Activated CD8-positive, alpha-beta memory T cell treated with anti-CD3 and anti-CD28 coated beads, Interleukin-2, amount 50 U/mL, for 24 hours (primary cell): ENCODE results near the gene FXYD2.
A peak's percentile ranks its signal among the peaks of the same experiment; 100 is the strongest.
"Not testable (repeated sequence)": the region's sequence is repeated elsewhere in the genome, so short reads cannot be mapped to it uniquely, and the experiment has no call there.

ENCODE experiments used
- DNase-seq: peaks from one replicate; pipeline ENCODE4 v3.0.0-alpha.2; 2020; ENCODE audit errors: extremely low read depth

Gene FXYD2

DNA sequence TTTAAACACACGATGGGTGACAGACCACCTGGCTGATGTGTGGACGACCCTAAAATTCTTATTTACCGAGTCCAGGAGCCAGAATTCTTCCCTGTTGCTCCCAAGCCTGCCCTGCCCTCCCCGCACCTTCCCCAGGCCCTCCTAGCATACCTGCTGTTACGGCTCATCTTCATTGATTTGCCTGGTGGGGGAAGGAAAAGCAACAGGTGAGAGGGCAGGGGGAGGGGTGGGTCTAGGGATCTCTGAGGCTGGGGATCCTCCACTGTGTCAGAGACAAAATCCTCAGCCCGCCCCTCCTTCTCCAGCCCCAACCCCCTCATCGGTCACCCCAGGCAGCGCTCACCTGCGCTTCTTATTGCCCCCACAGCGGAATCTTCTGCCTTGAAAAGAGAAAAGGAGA lies 4.0 kb downstream of the FXYD2 start:
- no peak for DNase-seq

DNA sequence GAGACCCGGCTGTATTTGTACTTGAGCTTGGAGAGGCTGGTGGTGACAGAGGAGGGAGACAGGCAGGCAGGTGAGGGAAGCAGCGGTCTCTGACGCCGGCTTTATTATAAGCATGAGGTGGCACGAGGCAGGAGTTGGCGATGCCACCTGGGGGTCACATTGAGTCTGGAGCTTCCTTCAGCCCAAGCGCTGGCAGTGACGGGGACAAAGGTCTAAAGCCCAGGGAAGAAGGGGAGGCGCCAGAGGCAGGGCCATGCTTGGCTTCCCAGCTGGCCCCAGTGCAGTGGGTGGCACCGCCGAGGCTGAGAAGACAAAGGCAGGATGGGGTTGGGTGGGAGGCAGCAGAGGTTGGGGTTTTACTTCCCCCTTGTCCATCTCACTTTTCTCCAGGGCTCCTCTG lies 4.5 kb downstream of the FXYD2 start:
- no peak for DNase-seq

DNA sequence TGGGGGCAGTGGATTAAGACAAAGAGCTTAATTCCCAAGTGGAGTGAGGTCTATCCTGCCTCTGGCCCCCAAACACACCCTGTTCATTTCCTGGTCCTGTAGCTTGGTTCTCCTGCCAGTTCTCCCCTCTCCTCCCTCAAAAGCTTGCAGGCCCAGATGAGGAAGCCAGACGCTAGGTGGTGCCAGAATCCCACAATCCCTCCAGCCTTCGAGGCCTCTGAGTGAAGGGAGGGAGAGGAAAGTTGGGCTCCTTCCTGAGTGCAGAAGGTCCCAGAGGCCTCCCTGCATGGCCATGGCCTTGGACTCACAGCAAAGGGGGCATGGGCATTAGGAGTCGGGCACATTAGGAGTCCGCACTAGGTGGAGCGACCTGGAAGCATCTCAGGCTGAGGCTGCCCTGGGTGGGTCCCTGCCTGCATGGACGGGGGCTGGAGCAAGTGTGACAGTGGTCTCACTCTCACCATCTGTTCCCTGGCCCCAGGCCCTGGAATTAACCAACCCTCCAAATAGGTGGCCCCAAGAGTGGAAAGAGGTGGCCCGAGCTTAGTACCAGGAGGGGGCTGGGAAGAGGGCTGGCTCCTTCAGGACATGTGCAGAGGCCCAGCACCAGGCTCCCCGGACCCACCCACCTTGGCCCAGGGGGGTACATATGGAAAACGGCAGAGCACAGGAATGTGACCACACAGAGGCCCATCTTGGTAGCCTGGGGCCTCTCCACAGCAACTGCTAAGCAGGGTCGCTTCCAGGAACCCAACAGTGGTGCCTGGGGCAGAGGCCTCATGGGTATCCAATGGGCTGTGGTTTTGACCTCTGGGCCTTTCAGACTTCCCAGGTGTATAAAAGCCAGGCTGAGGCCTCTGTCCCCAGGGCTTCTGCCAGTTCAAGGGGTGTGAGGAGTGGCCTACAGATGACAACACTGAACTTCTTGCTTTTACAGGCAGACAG lies 5.2 kb downstream of the FXYD2 start:
- no peak for DNase-seq

DNA sequence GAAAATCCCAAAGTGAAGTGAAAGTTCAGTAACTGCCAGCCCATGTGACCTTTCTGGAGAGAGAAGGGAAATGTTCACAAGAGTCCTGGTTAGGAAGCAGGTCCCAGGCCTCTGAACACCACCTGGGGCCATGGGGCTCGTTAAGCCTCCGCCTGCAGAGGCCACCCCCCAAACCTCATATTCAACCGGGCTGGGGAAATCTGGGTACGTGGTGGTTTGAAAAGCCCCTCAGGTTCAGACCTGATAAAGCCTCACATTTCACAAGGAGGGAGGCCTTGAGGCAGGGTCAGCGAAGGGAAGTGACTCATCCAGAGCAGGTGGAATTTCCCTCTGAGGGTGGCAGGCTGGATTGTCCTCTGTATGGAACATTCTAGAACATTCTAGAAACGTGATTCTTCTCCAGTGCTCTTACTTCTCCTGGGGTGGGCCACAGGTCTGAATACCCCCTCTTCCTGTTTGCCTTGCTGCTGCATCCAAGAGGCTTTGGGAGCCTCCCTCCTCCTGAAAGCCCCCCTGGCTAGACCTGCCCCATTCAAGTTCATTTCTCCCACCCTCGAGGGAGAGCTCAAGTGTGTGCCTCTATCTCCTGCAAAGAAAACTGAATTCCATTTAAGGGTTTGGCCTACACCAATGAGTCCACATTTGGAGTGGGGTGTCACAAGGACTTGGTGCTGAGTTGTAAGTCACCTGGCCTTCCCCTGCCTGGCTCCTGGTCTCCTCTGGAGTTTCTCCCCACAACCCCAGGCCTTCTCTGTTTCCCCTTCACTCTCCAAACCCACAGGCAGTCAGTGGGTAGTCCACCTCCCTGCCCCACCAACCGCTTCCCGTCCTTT lies 6.3 kb downstream of the FXYD2 start:
- no peak for DNase-seq

DNA sequence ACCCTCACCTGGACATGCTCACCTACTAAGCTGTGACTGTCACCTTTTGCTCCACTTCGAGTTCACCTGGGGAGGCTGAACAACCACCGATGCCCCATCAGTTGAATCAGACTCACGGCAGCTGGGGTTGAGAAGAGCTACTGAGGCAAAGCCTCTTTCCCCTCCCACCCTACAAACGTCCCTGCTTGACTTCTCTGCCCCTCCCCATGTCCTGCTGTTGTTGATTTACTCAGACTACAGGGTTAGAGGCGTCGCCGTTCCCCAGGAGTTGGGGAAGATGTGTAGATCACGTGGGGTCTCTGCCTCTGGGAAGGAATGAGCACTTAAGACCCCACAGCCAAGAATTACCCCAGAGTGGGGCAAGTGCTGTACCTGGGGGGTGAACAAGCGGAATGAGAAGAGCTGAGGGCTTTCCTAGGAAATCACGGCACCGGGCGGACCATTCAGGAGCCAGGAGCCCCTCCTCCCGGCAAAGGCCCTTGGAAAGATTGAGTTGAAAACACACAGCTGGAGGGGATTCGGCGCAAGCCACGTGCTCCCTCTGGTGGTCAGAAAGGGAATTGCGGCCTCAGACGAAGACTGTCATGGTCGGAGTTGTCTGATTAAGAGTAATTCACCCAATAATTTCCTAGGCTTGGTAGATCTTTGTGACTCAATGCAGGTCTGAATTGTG lies 7.0 kb downstream of the FXYD2 start:
- DNase-seq: peak; percentile 73

DNA sequence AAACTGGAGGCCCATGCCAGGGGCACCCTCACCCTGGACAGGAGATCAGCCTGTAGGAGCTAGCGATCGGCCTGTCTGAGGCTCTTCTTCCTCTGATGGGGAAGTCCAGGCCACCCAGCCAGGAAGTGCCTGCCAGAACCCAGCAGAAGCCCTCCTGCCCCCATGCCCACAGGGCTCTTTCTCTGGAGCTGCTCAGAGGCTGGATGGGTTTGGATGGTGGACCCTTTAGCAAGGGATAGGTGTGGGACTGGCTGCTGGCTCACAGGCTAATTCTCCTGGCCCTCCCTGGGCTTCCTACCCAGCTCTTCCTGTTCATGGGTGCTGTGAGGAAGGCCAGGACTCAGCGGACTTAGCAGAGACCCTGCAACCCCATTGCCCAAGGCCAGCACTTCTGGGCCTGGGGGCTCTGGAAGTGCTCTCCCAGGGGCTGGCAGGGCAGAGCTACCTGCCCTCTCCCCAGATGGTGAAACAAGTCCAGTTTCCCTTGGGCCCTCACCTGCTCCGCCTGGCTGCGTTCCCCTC lies 7.6 kb downstream of the FXYD2 start:
- no peak for DNase-seq

DNA sequence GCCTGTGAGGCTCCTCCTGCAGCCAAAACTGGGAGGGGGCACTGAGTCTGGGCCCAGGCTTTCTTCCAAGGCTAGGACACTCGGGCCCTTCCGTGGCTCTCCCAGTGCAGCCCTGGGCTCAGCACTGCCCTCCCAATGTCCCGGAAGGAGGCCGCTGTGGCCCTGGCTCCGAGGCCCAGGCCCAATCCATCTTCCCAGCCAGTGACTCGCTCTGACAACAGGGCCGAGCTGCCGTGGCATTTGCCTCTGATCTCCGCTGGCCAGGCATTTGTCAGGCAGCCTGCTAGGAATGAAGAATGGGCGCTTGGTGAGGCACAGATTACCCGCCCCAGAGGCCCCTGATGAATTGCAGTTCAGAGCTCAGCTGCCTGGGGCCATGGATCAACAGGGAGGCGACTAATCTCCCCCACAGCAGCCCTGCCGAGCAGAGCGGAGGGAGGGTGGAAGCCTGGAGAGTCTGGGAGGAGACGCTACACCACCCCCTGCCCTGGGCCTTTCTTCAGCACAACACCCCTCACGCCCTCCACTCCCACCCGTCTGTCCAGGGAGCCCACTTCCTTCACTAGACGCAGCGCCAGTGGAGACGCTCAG lies 8.3 kb downstream of the FXYD2 start:
- DNase-seq: no peak

DNA sequence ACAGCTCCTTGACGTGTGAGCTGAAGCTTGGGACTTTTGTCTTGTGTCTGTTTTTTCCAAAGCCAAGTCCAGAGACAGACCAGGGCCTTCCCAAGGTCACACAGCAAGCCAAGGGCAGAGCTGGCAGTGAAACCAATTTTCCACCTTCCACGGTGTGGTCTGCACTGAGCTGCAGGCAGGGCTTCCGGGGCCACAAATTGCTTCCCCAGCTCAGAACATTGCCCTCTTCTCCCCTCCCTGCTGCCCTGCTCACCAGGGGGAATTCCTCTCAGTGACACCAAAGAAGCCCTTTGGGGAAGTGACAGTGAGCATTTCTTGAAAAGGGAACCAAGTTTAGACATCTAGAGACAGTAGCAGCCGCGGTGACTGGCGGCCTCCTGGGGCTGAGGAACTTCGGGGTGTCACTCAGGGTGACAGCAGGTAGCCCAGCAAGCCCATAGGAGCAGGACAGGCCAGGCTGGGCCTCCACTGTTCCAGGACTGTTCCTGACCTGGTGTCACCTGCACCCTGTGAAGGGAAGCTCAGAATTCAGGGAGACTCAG lies 9.2 kb downstream of the FXYD2 start:
- no peak for DNase-seq

DNA sequence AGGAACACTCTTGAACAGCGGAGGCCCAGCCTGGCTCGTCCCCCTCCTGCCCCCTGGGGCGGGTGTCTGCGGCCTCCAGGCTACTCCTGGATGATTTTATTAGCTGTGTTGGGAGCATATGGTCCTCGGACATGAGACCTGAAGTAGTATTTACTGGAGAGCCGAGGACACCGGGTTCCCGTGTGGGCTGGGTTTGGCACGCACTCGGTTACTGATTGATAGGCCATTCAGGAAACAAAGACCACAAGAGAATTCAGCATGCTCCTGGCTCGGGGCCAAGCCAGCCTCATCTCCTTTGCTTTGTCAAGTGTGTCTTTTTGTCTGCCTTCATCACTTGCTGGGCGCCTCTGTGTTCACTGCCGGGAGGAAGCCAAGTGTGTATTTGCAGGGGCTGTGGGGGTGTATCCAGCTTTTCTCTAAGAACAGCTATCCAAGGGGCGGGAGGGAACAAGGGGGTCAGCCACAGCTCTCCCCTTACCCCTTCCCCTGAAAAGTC lies 9.7 kb downstream of the FXYD2 start:
- DNase-seq: peak; percentile 44

DNA sequence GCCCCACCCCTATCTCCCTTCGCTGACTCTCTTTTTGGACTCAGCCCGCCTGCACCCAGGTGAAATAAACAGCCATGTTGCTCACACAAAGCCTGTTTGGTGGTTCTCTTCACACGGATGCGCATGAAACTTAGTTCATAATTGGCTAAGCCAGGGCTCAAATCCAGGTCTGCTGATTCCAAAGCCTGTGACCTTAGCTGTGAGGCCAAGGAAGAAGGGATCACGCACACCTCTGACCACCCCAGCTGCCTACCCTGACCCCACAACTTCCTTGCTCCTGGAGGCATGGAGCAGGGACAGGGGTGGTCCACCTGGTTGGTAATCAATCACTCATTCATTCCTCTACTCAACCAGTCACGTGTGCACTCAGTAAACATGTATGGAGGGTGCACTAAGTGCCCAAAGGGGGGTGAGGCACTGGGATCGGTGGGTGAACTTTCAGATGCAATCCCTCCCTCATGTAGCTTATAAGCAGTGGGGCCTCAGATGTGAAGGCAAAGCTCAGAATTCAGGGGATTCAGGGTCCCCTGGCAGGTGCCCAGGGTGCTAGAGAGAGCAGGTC lies 10.3 kb downstream of the FXYD2 start:
- no peak for DNase-seq

DNA sequence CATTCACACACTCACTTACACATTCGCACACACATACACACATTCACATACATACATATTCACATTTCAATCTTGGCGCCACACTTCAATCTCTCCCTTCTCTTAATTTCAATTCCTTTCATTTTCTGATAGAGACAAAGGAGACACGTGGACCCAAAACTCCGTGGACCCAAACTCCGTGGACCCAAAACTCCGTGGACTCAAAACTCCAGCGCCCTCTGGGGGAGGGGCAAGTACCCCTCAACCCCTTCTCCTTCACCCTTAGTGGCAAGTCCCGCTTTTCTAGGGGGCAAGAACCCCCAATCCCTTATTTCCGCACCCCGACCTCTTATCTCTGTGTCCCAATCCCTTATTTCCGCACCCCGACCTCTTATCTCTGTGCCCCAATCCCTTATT lies 14.5 kb downstream of the FXYD2 start:
- DNase-seq: not testable (repeated sequence)

DNA sequence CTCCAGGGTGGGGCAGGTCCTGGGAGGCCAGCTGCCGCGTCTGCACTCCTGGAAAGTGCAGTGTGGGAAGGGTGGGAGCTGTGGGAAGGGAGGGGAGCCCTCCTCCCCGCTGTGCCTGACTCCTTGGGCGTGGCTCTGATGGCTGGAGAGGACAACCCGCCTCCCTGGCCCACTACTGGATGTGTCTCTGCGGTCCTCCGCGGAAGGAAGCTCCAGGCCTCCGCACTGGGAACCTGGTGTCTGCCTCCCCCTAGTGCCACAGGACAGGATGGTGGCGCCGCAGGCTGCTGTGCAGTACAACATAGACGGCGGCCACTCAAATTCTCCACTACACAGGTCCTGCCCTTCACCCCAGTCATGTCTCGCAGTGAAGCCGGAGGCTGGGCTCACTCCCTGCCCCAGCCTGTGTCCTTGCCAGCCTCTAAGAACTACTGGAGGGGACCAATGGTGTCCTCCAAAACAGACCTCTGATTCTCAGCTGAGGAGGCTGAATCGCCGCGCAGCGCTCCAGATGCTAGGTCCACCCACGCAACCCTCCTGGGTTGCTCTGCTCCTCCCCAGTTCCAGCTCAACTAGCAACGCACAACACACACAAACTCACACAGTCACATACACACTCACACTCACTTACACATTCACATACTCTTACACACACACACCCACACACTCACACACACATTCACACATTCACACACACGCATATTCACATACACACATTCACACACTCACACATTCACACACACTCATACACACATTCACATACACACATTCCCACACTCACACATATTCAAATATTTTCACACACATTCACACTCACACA lies 15.1 kb downstream of the FXYD2 start:
- no peak for DNase-seq

DNA sequence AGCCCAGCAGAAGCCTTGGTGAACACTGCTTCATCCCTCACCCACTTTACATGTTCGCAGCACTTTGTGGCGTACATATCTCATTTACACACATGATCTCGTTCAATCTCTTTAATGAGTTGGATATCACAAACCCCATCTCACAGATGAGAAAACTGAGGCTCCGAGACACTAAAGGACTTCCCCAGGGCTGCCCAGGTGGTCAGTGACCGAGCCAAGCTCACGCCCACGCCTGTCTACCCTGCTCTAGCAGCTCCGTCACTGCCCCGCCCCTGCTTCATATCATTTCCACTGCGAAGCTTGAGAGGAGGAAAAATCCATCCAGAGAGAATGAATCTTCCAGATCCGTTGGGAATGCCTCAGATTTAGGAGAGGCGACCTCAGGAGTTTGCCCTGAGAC lies 15.8 kb downstream of the FXYD2 start:
- DNase-seq: no peak

DNA sequence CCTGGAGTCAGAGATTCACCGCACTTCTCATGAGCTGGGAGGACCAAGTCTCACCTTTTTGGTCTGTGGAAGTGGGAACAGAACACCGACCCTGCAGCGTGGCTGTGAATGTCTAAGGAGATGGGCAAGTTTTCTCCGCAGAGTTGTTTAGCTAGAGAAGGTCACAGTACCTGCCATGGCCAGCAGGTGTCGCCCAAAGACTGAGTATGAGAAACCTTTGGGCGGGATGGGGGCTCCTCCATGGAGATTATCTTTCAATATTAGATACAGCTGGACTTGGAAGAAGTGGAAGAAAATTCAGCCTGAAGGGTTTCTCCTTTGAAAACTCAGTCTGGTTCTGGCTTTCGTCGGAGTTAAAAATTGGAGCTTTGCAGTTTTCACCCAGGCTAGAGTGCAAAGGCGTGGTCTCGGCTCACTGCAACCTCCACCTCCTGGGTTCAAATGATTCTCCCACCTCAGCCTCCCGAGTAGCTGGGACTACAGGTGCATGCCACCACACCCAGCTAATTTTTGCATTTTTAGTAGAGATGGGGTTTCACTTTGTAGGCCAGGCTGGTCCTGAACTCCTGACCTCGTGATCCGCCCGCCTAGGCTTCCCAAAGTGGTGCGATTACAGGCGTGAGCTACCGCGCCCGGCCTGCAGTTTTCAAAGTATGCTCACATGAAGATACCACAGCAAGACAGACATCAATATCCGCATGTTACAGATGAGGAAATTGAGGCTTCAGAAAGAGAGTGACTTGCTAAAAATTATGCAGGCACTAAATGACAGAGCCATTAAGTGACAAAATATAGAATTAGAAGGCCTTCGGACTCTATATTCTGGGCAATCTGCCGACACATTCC lies 16.8 kb downstream of the FXYD2 start:
- DNase-seq: peak; percentile 49

DNA sequence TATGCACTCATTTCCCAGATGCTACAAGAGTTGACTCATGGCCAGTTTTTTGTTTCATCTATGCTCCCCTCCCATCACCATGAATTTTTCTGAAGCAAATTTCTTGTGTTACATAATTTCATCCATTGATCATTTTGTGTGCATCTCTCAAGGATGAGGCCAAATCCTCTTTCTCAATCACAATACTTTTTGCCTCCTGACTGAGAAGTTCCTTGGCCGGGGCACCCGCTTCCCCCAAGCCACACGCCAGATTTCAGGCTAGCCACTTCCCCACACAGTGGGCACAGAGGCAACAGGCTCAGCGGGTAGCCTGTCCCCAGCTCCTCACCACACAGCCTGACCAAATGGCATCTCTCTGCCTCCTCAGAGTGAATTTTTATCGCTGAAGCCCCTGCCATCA lies 17.7 kb downstream of the FXYD2 start:
- no peak for DNase-seq

DNA sequence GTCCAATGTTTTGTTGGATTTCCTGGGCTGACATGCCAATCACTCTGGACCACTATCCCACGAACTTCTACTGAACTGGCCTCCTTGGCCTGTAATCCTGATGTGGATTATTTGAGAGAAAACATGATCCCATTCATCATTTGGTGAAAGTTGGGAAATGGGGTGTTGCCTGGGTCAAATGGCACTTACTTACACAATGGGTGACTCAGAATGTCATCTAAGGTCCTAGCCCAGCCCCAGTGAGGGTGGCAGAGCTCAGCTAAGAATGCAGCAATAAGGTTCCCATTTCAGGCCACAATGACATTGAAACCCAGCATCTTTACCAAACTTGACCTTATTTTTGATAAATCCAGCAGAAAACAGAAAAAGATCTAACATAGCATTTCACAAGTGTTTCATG lies 19.5 kb downstream of the FXYD2 start:
- no peak for DNase-seq

DNA sequence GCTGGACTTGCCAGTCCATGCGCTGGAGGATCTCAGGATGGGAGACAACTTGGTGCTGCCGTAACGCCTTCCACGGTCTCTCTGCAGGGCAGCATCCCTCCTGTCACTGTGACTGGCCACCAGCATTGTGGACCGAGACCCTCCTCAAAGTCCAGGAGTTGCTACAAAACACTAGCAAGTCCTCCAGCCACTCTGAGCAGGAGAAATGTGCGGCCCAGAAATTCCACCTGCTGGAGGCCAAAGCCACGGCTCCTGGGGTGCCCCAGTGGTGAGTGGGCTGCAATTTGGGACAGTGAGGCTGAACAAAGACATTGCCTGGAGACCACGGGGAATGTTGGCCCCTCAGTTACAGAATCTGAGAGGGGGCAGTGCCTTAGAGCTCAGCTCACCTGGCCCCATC lies 20.6 kb downstream of the FXYD2 start:
- no peak for DNase-seq

DNA sequence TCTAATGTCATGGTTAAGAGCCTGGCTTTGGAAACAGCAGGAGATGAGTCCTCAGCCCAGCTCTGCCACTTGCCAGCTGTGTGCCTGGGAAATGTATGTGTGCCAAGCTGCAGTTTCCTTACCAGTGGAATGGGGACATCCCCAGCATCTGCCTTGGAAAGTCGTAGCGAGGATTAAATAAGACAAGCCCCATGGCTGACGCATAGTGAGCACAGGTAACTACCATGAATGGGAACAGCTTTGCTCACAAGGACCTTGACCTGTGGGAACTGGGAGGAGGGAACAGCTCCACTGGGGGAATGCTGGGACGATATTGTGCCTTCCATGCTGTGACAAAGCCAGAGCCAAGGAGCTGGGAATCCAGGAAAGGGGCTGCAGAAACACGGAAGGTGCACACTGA lies 24.9 kb downstream of the FXYD2 start:
- DNase-seq: no peak

DNA sequence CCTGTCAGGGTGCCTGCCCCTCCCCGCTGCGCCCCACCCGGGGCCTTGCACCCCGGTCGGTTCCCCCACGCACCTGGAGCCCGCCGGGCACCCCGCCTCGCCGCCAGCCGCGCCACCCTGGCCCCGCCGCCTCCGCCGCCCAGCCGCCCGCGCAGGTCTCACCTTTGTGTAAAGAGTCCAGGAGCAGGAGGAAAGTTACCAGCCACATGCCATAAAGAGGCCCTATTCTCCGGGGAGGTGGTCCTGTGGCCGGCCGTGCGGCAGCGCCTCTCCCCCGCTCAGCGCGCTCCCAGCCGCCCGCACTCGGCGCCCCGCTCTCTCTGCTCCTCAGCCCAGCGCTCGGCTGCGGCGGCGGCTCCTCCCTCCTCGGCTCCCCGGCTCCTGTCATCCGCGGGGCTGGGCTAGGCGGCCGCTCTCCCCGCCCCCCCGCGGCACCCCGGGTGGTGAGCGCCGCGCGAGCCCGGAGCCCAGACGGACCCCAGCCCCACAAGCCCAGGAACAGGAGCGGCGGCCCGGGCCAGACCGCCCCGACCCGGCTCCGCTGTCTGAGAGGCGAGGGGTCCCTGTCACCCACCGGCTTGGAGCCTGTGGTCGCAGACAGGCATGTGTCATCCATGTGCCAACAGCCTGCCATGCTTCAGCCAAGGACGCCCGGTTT lies 27.5 kb downstream of the FXYD2 start, which contains the start of gene DSCAML1:
Gene DSCAML1, minus strand, starts transcription at position 345 of the 658 bp plus-strand sequence. Its CDS starts 137 bp downstream, at position 208.
- DNase-seq: no peak
